Stimulated activated CD4-positive, alpha-beta T cell treated with anti-CD3 and anti-CD28 coated beads, Interleukin-12 subunit alpha, Interleukin-12 subunit beta, amount 100 ng/mL, for 4 hours (primary cell): Measurements from ENCODE around the gene MSX1.

Experiments
- DNase-seq: peaks from one replicate; pipeline ENCODE4 v3.0.0-alpha.2; 2020

The MSX1 gene

DNA sequence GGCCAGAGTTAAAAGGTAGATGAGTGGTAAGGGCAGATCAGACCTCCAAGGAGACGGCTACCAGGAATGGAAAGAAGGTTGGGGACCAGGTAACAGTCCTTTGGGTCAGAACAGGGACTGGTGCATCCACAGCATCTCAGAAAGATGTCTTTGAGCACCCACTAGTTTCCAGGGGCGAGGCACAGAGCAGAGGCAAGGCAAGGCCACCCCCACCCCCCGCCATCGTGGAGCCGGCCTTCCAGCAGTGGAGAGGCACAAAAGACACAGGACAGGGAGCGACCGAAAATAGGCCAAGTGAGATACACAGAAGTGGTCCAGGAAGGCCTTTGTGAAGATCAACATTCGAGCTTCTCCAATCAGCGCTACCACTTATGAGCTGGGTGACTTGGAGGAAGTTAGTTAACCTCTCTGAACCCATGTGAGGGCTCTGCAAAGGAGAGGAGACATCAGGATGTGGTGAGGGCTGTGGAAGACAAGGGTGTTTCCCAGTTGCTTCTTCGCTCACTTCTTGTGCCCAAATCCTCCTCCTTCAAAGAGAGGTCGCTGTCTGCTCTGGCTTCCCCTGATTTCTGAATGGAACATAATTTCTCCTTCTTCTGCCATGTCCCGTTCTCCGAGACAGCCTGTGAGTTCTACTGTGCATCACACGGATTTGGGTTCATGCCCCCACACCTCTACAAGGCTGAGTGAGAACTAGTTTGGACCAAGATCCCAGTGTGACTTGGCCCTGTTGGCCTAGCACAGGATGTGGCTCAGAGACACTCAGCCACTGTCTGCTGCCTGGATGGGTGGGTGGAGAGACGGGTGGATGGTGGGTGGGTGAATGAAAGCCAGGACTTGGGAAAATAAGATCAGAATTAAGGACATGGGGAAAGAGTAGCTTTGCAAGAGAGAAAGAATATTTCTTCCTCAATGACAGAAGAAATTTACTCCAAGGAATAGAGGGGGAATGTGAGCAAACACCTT is 16.7 kb upstream of the MSX1 start:
- DNase-seq = no peak

DNA sequence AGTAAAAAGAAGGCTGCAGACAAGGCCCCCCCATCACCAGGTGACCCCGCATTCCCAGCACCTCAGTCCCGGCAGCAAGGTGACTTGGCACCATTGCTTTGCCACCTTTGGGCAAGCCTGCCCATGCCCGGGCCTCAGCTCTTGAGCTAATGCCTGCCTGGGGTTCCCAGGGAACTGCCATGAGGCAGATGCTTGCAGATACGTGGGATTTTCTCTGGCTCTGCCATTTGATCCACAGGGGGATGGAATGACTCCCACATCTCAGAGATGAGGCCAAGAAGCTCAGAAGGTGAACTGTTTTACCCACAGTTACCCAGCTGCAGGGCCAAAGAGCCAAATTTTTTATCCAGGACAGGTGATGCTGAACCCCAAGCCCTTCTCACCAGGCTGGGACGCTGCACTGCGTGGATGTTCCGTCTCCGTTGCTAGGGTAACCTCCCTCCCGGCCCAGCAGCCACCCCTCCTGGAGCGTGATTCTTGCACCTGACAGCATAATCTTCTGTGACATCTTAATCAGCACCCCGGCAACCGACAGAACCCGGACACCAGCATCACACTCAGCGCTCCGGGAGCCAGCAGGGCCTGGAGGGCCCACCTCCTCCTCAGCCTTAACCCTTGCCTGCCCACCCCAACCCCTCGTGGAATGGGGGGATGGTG is 15.7 kb upstream of the MSX1 start:
- no peak for DNase-seq

DNA sequence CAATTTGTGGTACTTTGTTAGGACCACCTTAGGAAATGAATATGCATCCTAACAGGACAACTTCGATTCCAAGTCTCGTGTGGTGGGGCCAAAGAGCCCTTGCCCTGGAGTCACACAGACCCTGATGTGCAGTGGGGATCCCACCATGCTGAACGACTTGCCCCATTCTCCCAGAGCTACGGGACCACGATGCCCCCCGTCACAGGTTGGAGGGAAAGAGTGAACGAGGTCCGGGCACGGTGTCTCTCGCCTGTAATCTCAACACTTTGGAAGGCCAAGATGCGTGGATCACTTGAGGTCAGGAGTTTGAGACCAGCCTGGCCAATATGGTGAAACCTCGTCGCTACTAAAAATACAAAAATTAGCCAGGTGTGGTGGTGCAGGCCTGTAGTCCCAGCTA is 14.4 kb upstream of the MSX1 start:
- DNase-seq = no peak

DNA sequence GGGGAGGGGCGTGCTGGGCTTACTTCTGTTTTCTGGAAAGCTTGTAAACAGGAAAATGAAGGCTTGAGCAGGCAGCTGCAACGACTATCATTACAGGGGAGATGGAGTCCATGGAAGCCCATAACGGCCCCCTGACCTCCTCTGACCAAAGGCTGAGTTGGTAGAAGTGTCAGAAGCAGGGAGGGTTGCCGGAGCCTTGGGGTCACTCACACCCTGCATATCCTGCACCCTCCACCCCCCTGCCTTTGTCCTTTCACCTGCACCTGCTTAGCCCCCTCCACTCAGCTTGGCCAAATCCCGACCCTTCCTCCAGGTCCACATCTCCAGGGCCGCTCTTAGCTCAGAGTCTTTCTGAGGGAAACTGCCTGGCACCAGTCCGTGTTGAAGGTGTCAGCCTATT is 12.5 kb upstream of the MSX1 start:
- DNase-seq = no peak

DNA sequence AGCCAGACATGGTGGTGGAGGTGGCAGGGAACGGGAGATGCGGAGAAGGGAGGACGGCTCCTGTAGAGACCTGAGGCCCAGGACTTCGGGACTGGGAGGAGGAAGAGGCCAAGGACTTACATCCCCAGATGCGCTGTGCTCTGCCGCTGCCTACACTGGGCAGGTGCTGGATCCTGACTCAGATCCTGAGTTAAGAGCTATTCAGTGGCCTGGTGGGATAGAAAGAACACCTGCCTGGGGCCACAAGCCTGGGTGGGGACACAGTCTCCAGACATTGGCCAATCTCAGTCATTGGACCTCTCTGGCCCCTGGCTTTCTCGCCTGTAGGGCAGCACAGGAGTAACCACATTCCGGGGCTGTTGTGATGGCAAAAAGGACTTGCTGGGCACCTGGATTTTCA is 10.9 kb upstream of the MSX1 start:
- no peak for DNase-seq

DNA sequence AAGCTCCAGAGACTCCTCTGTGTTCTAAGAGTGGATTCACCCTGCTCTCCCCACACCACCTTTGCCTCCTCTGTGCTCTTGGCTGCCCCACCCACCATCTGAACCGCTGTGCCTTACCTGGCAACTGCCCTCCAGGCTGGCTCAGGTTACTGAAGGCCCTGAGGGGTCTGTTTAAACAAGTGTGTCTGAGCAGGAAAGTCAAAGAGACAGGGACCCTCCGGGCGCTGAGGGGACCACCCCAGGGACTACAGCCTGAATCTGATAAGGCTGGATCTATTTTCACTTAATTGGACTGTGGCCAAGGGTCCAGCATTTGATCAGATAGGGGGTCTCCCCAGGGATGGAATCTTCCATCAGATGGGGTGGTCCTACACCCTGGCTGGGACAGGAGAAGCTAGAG is 10.4 kb upstream of the MSX1 start:
- DNase-seq = no peak

DNA sequence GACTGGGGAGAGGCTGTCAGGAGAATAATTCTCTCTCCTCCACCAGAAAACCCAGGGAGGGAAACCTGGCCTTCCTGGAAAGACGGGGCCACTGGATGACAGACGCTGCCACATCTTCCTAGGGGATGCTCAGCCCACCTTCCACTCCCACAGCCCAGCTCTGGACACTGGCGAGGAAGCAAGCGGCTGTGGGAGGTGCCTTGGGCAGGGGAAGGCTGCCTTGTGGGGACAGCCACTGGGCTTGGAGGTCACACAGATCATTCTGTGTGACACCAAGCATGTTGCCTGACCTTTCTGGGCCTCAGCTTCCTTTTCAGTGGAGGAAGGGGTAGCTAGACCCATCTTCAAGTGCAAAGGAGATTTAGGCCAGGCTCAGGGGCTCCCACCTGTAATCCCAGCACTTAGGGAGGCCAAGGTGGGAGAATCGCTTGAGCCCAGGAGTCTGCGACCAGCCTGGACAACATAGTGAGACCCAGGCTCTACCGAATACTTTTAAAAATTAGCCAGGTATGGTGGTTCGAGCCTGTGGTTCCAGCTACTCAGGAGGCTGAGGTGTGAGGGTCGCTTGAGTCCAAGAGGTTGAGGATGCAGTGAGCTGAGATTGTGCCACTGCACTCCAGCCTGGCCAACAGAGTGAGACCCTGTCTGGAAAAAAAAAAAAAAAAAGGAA is 9.8 kb upstream of the MSX1 start:
- no peak for DNase-seq

DNA sequence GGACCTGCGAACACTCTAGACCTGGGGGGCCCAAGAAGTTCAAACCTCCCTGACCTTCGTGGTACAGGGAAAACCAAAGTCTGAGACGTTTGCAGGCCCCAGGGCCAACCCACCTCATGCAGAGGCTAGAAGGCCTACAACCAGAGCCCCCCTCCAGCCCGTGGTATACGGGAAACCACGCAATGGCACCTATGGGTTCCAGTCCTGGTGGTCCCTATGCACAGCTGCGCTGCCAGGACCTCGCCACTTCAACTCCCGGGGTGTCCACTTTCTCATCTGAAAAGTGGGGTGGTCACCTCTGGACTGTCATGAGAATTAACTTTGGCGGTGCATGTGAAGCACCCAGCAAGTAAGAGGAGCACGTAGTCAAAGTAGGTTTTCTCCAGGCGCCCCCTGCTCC is 8.4 kb upstream of the MSX1 start:
- no peak for DNase-seq

DNA sequence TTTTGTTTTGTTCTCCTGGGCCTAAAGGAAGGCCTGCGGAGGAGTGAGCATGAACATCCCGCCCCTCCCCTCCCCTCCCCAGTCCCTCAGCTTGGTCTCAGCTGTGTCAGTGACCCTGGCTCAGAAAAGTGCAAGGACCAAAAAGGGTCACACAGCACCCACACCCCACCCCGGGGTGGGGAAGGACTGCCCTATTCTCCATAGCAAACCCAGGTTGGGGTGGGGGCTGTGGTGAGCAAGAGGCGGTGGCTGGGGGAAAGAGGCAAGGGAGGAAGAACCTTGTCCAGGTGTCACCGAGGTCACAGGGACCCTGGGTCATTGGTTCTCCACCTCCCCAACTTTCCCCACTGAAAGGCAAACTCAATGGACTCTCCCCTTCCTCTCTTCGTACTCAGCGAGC is 7.6 kb upstream of the MSX1 start:
- DNase-seq = no peak

DNA sequence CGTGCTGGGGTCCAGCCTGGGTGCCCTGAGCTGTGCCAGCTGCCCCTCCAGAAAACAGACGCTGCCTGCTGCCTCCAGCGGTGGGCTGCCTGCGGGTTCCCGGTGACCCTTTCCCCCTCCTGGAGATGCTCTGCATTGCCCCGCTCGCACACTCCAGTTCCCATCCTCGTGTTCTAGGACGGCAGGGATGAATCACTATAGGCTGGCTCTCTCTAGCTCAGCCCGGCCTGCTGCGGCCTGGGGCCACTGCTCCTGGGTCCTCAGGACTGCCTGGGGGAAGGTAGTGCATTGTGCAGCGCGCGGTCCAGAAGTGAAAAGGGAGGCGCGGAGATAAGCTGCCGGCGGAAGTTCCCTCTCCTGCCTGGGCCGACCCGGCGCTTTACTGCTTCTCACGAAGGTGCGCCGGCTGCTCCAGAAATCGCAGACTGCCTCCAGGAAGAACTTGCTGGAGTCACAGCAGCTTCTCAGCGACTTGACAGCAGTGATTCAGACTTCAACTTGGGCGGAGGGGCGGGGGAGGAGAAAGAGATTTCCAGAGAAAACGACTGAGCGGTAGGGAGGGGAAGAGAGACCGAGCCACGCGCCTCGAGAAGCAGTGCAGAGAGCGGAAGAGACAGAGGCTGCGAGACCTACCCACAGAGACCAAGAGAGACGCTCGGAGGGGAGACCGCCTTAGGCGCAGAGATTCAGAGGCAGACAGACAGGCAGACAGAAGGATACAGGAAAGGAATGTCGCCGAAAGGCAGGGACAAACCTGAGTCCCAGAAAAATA is 6.7 kb upstream of the MSX1 start:
- DNase-seq = peak; percentile 25

DNA sequence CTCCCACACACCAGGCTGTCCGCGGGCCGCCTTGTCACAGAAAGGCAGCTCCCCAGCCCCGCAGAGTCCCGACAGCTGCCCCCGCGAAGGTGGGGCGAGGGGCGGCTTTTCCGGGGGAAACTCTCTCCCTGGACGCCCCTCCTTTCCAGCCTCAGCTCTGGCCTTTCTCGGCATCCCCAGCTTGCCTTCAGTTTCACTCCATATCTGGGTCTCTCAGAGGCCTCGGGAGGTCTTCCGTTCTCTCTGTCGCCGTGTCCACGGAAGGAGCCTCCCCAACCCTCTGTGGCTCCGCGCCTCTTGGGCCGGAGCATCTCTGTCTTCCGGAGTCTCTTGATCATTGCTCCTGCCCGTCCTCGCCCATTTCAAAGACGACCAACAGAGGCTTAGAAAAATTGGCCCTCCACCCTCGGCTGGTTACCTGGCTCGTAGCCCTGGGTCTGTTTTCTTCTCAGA is 6.1 kb upstream of the MSX1 start:
- DNase-seq = no peak

DNA sequence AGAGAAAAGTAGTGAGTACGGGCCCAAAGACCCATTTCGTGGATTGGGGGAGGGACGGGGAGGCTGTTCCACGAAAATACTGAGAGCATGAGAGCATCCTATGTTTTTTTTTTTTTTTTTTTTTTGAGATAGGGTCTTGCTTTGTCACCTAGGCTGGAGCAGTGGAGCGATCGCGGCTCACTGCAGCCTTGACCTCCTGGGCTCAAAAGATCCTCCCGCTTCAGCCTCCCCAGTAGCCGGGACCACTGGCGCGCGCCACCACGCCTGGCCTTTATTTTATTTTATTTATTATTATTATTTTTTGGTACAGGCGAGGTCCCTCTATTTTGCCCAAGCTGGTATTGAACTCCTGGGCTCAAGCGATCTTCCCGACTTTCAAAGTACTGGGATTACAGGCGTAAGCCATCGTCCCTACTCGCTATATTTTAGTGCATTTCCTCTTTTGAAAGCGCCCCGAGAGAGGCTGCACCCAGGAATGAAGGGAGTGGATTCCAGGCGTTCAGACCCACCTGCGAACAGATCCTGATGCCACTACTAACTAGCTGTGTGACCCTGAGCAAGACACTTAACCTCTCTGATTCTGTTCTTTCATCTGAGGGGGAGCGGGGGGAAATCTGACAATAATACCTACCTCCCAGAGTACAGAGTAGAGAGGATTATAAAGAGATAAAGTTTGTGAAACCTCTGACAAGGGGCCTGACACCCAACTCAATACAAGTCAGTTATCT is 5.4 kb upstream of the MSX1 start:
- DNase-seq = no peak

DNA sequence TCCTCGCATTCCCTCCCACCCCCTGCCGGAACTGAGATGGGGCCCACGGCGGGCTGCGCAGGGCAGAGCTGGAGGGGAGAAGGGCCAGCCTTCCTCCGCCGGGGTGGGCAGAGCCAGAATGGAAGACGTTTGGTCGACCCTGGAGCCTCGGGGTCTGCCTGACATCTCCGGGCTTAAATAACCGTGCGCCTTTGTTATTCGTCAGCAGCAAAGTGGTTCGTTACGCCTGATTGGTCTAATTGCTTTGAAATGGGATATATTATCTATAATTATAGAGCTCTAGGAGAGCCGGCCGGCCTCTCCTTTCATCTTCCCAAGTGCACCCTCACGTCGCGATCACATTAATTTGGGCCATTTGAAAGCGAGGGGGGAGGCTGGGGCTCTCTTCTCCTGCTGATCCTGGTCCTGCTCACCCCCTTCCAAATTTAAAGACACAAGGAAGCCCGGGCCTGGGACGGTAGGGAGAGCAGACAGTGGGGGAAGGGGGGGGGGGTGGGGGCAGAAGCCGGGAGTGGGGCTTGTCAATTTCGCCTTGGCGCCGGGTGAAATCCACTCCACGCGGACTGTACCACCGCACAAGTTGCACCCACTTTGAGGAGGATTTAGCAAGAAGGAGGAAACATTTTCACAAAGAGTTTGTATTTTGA is 4.7 kb upstream of the MSX1 start:
- DNase-seq = no peak

DNA sequence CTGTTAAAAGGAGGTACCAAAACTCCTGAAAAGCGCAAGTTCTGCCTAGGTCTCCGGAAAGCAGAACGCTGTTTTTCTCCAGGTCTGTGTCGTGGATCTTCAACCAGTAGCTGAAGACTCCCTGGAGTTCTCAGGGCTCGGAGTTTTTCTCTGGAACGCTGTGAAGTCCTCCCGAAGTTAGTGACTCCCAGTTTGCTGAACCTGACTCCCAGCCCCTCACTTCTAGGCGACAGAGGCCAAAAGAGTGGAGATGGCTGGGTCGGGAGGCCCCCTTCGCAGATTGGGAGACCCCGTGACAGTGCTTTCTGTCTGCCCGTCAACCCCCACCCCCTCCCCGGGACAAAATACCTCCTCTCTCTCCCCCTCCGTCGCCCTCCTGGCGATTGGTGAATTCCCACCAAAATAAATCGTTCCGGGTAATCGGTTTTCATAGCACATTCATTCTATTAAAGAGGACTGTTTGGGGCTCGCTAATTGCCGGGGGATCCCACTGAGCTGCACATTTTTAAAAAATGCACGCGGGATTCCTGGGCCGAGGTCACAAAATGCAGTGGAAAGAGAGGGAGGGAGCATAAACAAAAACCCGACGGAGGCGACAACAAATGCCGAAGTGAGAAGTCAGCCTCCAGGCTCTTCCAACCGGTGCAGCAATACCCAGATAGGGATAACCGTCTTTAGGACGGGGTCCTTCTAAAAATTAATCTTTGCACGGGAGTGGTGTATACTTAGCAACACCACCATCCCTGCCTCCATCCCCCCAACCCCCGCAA is 4.0 kb upstream of the MSX1 start:
- no peak for DNase-seq

DNA sequence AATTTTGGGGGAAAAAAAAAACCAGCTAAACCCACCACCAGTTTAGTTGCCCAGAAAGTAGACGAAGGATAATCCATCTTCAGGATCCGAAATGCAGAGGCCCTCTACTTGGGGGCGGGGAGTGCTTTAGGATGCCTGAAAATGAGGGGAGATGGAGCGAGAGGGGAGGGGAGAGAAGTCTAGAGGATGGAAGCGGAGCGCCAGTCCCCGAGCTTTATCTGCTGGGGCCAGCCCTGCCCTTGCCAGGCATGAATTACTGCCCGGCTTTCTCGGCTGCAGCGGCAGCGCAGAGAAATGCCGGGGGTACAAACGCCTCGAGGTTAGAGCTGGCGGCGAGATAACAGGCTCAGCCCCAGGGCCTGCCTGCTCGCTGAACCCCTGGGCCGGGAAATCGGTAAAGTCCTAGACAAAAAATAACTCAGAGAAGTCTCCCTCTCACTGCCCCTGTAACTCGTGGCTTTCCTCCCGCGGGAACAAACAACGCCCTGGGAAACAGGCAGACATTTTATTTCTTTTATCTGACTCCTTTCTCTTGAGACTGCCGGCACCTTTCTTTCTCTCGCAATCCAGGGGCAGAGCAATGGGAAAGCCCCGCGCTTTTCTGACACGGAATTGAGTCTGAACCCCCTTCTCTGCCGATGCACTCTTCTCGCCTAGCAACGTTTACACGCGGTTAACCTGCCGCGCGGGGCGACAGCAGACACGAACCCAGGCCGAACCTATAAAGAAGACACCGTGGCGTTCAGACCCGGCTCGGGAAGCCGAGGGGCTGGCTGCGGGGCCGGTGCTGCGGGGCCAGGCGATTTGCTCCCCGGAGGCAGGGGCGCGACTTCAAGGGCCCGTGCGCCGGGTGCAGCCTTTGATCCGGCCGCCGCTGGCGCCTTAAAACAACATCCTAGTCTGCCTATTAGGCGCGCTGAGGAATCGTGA is 3.1 kb upstream of the MSX1 start:
- no peak for DNase-seq

DNA sequence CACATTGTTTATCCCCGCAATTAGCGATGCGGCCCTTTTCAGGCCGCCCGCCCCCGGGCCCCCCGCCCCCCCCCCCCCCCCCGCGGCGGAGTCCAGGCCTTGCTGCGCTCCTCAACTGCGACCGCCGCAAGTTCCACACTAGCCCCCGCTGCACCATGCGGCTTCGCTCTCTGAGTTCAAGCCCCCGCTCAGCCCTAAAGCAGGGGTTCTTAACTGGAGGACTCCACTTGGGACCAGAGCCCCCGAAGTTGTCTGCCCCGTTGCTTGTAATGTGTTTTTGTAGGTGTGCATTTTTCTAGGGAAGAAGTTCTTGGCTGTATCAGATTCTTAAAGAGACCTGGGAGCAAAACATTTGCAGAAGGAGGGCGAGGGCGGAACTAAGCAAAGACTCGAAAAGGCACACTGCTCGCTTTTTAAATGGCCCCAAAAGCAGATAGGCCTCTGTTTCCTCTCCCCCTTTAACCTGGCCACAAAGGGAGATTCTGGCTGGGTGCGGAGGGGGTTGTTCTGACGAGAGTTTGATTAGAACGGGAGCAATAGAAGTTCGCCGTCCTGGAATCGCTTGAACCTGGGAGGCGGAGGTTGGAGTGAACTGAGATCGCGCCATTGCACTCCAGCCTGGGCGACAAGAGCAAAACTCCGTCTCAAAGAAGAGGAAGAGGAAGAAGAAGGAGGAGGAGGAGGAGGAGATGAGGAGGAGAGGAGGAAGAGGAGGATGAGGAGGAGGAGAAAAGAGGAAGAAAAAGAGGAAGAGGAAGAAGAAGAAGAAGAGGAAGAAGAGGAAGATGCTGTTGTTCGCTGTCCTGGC is 2.3 kb upstream of the MSX1 start:
- no peak for DNase-seq

DNA sequence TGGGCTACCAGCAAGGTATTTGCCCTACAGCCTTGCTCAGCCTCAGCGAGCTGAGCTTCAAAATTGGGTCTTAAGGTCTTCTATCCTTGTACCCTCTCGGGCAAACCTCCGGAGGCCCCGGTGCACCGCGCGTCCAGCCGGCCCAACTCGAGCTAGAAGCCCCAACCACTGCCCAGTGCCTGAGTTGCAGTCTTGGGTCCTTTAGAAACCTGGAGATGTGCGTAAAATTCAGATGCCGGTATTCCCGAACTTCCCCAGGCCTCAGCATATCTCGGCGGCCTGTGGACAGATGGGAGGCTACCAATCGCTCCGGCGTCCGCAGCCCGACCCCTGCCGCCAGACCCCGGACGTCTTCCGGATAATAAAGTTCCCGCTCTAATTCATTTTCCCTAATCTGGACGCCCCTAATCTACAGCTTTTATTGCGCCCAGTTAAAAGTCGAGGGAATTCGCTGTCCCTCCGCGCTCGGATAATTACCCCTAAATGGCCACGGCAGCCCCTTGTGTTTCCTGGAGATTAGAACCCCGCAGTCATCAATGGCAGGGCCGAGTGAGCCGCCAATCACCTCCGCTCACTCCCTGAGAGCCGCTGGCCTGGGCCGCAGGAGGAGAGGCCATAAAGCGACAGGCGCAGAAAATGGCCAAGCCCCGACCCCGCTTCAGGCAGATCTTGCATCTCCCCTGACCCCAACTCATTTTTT is 1.5 kb upstream of the MSX1 start:
- DNase-seq = no peak
